Adrenal gland (tissue), 5 donors: ENCODE measurements around the gene CD2AP.

Experiments
- POLR2A ChIP-seq, 2 donors: fragments of 450-650 bp; IDR thresholded peaks; one replicate each; pipeline ENCODE4 v1.6.1; 2017; ENCODE audit warnings: antibody characterized with exemption in 2 of 2, mild to moderate bottlenecking in 2 of 2, moderate library complexity in 1 of 2
- TF ChIP-seq, protein P1 (sequence below), 6 experiments: fragments of 450-650 bp in 4 of 6; fragments of 200-600 bp in 2 of 6; sonication (generic) in 1 of 6; IDR thresholded peaks; 1 replicate in 5 of 6; 2 replicates in 1 of 6; pipeline versions ENCODE4 v1.5.1 to v1.8.0; 2016 to 2021; ENCODE audit warnings: antibody characterized with exemption in 6 of 6, mild to moderate bottlenecking in 2 of 6, moderate library complexity in 1 of 6
- donor health status: DM: no; HTN: no; CAD: no.

DNA sequence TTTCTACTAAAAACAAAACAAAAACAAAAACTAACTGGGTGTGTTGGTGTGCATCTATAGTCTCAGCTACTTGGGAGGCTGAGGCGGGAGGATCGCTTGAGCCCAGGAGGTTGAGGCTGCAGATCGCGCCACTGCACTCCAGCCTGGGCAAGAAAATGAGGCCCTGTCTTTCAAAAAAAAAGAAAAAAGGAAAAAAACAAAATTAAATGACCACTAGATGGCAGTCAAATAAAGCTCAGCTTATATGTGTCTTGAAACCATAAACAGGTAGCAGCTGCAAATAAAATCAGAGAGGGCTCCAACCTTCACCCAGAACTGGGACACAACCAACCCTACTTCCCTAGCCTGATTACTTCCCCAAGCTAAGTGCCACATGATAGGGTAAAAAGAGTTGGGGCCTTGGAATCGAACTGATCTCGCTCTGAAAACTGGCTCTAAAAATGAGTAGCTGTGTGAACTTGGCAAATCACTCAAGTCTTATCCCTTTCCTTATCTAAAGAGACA is 153.7 kb downstream of the CD2AP start:
- TF ChIP-seq, protein P1, sequence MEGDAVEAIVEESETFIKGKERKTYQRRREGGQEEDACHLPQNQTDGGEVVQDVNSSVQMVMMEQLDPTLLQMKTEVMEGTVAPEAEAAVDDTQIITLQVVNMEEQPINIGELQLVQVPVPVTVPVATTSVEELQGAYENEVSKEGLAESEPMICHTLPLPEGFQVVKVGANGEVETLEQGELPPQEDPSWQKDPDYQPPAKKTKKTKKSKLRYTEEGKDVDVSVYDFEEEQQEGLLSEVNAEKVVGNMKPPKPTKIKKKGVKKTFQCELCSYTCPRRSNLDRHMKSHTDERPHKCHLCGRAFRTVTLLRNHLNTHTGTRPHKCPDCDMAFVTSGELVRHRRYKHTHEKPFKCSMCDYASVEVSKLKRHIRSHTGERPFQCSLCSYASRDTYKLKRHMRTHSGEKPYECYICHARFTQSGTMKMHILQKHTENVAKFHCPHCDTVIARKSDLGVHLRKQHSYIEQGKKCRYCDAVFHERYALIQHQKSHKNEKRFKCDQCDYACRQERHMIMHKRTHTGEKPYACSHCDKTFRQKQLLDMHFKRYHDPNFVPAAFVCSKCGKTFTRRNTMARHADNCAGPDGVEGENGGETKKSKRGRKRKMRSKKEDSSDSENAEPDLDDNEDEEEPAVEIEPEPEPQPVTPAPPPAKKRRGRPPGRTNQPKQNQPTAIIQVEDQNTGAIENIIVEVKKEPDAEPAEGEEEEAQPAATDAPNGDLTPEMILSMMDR (IDR thresholded peaks at IDR 0.05): peak; percentile 44 to 86 (median 74)
- TF ChIP-seq POLR2A (IDR thresholded peaks at IDR 0.05): no peak
